ENCODE data around the gene HOXC6.

Gene HOXC6

DNA sequence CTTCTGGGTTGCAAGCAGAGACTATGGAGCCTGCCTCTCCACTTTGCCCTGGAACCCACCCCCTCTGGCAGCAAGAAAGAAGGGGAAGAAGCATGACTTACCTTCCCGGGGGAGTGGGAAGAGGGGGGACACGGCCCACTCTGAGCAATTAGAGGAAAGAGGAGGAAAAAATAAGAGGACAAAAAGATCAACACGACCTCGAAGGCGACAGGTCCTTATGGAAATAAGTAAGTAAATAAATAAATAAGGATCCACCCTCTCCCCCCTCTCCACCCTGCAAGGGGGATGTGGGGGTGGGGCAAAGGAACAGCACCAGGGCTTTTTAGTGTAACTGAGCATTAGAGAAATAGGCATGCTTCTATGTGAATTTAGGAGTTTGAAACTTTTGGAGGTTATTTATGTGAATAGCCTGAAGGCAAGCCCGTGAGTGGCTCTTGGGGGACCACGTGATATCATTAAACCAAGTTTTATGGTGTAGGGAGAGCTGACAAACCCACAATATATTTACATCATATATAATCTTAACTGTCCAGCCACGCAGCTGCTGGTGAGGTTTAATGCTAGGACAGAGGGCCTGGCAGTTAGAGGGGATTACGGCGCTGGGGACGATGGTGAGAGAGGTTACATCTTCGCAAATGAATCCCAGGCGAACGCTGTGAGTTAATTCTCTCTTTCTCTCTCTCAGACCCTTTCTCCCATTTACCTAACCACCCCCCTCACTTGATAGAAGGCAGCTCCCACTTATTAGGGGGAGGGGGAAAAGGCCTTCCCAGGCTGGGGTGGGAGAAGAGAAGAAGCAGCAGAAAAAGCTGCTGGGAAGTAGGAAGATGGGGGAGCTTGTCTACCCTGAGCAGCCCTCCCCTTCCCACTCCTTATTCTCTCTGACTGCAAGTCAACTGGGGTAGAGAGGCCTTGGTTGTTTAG, 9.4 kb downstream of the HOXC6 start (continued):
- TF ChIP-seq ZBTB49 (tag by site-specific recombination; IDR thresholded peaks at IDR 0.05; ENCODE audit: low read depth) (no peak), ZNF837 (tag by site-specific recombination; IDR thresholded peaks at IDR 0.05) (no peak), KLF9 (tag by site-specific recombination; IDR thresholded peaks at IDR 0.05; ENCODE audit: low read depth) (no peak; the same call in 1 of the 2 replicates), ZNF354C (tag by site-specific recombination; IDR thresholded peaks at IDR 0.05; ENCODE audit: borderline replicate concordance, low read depth) (no peak), GLI4 (tag by site-specific recombination; IDR thresholded peaks at IDR 0.05) (no peak), ZNF184 (tag by site-specific recombination; IDR thresholded peaks at IDR 0.05) (no peak), ZNF24 (tag by site-specific recombination; IDR thresholded peaks at IDR 0.05) (0 out of 2 replicates have a peak, but pooled peaks have one; percentile 31), ZNF202 (tag by site-specific recombination; IDR thresholded peaks at IDR 0.05; ENCODE audit: borderline replicate concordance) (no peak), ZEB2 (tag by site-specific recombination; IDR thresholded peaks at IDR 0.05) (peak; percentile 90), ZSCAN5A (tag by site-specific recombination; IDR thresholded peaks at IDR 0.05) (no peak), AEBP2 (tag by site-specific recombination; IDR thresholded peaks at IDR 0.05; ENCODE audit: borderline replicate concordance) (no peak), ZNF138 (tag by site-specific recombination; IDR thresholded peaks at IDR 0.05; ENCODE audit: borderline replicate concordance) (no peak), KLF16 (tag by site-specific recombination; IDR thresholded peaks at IDR 0.05) (0 out of 2 replicates have a peak, but pooled peaks have one; percentile 49), ZNF529 (tag by site-specific recombination; IDR thresholded peaks at IDR 0.05; ENCODE audit: insufficient replicate concordance) (no peak), ZNF677 (tag by site-specific recombination; IDR thresholded peaks at IDR 0.05) (no peak), ZNF112 (tag by site-specific recombination; IDR thresholded peaks at IDR 0.05) (no peak), ZNF707 (tag by site-specific recombination; IDR thresholded peaks at IDR 0.05) (no peak), ZNF133 (tag by site-specific recombination; IDR thresholded peaks at IDR 0.05) (no peak), ZNF560 (tag by site-specific recombination; IDR thresholded peaks at IDR 0.05; ENCODE audit: borderline replicate concordance) (no peak), FEZF1 (tag by site-specific recombination; IDR thresholded peaks at IDR 0.05) (peak; percentile 96), WT1 (tag by site-specific recombination; IDR thresholded peaks at IDR 0.05) (peak; percentile 96)
- TF ChIP-seq, protein P1, sequence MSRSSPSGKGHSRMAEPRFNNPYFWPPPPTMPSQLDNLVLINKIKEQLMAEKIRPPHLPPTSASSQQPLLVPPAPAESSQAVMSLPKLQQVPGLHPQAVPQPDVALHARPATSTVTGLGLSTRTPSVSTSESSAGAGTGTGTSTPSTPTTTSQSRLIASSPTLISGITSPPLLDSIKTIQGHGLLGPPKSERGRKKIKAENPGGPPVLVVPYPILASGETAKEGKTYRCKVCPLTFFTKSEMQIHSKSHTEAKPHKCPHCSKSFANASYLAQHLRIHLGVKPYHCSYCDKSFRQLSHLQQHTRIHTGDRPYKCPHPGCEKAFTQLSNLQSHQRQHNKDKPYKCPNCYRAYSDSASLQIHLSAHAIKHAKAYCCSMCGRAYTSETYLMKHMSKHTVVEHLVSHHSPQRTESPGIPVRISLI (tag by site-specific recombination; IDR thresholded peaks at IDR 0.05): no peak
- TF ChIP-seq, protein P2, sequence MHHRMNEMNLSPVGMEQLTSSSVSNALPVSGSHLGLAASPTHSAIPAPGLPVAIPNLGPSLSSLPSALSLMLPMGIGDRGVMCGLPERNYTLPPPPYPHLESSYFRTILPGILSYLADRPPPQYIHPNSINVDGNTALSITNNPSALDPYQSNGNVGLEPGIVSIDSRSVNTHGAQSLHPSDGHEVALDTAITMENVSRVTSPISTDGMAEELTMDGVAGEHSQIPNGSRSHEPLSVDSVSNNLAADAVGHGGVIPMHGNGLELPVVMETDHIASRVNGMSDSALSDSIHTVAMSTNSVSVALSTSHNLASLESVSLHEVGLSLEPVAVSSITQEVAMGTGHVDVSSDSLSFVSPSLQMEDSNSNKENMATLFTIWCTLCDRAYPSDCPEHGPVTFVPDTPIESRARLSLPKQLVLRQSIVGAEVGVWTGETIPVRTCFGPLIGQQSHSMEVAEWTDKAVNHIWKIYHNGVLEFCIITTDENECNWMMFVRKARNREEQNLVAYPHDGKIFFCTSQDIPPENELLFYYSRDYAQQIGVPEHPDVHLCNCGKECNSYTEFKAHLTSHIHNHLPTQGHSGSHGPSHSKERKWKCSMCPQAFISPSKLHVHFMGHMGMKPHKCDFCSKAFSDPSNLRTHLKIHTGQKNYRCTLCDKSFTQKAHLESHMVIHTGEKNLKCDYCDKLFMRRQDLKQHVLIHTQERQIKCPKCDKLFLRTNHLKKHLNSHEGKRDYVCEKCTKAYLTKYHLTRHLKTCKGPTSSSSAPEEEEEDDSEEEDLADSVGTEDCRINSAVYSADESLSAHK (tag by site-specific recombination; IDR thresholded peaks at IDR 0.05): peak; percentile 88
- TF ChIP-seq, protein P3, sequence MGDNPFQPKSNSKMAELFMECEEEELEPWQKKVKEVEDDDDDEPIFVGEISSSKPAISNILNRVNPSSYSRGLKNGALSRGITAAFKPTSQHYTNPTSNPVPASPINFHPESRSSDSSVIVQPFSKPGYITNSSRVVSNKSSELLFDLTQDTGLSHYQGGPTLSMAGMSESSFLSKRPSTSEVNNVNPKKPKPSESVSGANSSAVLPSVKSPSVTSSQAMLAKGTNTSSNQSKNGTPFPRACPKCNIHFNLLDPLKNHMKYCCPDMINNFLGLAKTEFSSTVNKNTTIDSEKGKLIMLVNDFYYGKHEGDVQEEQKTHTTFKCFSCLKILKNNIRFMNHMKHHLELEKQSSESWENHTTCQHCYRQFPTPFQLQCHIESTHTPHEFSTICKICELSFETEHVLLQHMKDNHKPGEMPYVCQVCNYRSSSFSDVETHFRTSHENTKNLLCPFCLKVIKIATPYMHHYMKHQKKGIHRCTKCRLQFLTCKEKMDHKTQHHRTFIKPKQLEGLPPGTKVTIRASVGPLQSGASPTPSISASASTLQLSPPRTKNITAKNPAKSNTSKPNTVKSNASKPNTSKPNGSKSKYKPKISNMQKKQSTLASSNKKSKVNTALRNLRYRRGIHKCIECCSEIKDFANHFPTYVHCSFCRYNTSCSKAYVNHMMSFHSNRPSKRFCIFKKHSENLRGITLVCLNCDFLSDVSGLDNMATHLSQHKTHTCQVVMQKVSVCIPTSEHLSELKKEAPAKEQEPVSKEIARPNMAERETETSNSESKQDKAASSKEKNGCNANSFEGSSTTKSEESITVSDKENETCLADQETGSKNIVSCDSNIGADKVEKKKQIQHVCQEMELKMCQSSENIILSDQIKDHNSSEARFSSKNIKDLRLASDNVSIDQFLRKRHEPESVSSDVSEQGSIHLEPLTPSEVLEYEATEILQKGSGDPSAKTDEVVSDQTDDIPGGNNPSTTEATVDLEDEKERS (tag by site-specific recombination; IDR thresholded peaks at IDR 0.05): no peak
- TF ChIP-seq, protein P4, sequence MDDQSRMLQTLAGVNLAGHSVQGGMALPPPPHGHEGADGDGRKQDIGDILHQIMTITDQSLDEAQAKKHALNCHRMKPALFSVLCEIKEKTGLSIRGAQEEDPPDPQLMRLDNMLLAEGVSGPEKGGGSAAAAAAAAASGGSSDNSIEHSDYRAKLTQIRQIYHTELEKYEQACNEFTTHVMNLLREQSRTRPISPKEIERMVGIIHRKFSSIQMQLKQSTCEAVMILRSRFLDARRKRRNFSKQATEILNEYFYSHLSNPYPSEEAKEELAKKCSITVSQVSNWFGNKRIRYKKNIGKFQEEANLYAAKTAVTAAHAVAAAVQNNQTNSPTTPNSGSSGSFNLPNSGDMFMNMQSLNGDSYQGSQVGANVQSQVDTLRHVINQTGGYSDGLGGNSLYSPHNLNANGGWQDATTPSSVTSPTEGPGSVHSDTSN (CRISPR knock-in tag; IDR thresholded peaks at IDR 0.05): no peak
